SK-N-SH treated with all-trans-retinoic acid at 6 μM for 48 hours (cell line): Measurements from ENCODE around the gene HYCC1.

ENCODE experiments used
- ATAC-seq: fragments of 200-7000 bp; cut with Tn5 transposase; 3 replicates; pipeline ENCODE4 v1.9.1; 2020; ENCODE audit warnings: mild to moderate bottlenecking, moderate library complexity
- ARNTL ChIP-seq: fragments of 450-650 bp; formaldehyde crosslinking; IDR thresholded peaks from 2 replicates; pipeline ENCODE4 v1.5.0; 2020; ENCODE audit warnings: low read depth, mild to moderate bottlenecking, moderate library complexity, borderline replicate concordance
- BACH2 ChIP-seq: fragments of 250-450 bp; sonication (Bioruptor Pico); IDR thresholded peaks from 2 replicates; pipeline ENCODE4 v1.9.0; 2021; ENCODE audit warnings: mild to moderate bottlenecking, borderline replicate concordance
- CREB5 ChIP-seq: fragments of 250-450 bp; sonication (Bioruptor Pico); IDR thresholded peaks from 2 replicates; pipeline ENCODE4 v1.5.1; 2020; ENCODE audit warnings: low read depth, mild to moderate bottlenecking, moderate library complexity
- CSDC2 ChIP-seq: fragments of 250-450 bp; sonication (Bioruptor Pico); IDR thresholded peaks from 2 replicates; pipeline ENCODE4 v1.5.0; 2020; ENCODE audit warnings: mild to moderate bottlenecking, moderate library complexity
- ESRRG ChIP-seq: fragments of 250-450 bp; sonication (Bioruptor Pico); IDR thresholded peaks from 2 replicates; pipeline ENCODE4 v1.6.1; 2021; ENCODE audit warnings: mild to moderate bottlenecking
- GLIS3 ChIP-seq: fragments of 250-450 bp; sonication (Bioruptor Pico); IDR thresholded peaks from 2 replicates; pipeline ENCODE4 v1.5.0; 2020; ENCODE audit warnings: mild to moderate bottlenecking, moderate library complexity
- ISL1 ChIP-seq: fragments of 250-450 bp; sonication (Bioruptor Pico); IDR thresholded peaks from 2 replicates; pipeline ENCODE4 v2.1.2; 2022; ENCODE audit warnings: mild to moderate bottlenecking, moderate library complexity
- OSR1 ChIP-seq: fragments of 250-450 bp; sonication (Bioruptor Pico); IDR thresholded peaks from 2 replicates; pipeline ENCODE4 v1.8.0; 2022; ENCODE audit warnings: moderate library complexity, mild to moderate bottlenecking, inconsistent platforms
- POU6F1 ChIP-seq: fragments of 250-450 bp; sonication (Bioruptor Pico); IDR thresholded peaks from 2 replicates; pipeline ENCODE4 v1.8.0; 2021; ENCODE audit warnings: low read depth, mild to moderate bottlenecking, moderate library complexity, borderline replicate concordance
- PPARA ChIP-seq: fragments of 250-450 bp; sonication (Bioruptor Pico); IDR thresholded peaks from 2 replicates; pipeline ENCODE4 v1.5.0; 2020; ENCODE audit warnings: mild to moderate bottlenecking, borderline replicate concordance
- RARB ChIP-seq: fragments of 250-450 bp; sonication (Bioruptor Pico); IDR thresholded peaks from 2 replicates; pipeline ENCODE4 v1.8.0; 2021; ENCODE audit warnings: mild to moderate bottlenecking, moderate library complexity
- SNAI2 ChIP-seq: fragments of 250-450 bp; sonication (Bioruptor Pico); IDR thresholded peaks from 2 replicates; pipeline ENCODE4 v1.5.0; 2020; ENCODE audit warnings: mild to moderate bottlenecking, moderate library complexity
- TCF4 ChIP-seq: fragments of 250-450 bp; sonication (Bioruptor Pico); IDR thresholded peaks from 2 replicates; pipeline ENCODE4 v1.8.0; 2021; ENCODE audit warnings: mild to moderate bottlenecking, moderate library complexity, borderline replicate concordance
- TOX ChIP-seq: fragments of 250-450 bp; sonication (Bioruptor Pico); IDR thresholded peaks from 2 replicates; pipeline ENCODE4 v1.8.0; 2021; ENCODE audit warnings: mild to moderate bottlenecking, moderate library complexity, borderline replicate concordance
- TSHZ2 ChIP-seq: fragments of 250-450 bp; sonication (Bioruptor Pico); IDR thresholded peaks from 2 replicates; pipeline ENCODE4 v1.5.0; 2020; ENCODE audit warnings: mild to moderate bottlenecking, moderate library complexity
- ZFP3 ChIP-seq: fragments of 250-450 bp; sonication (Bioruptor Pico); IDR thresholded peaks from 2 replicates; pipeline ENCODE4 v1.5.0; 2020; ENCODE audit warnings: mild to moderate bottlenecking, moderate library complexity
- ZFP30 ChIP-seq: fragments of 450-650 bp; formaldehyde crosslinking; IDR thresholded peaks from 2 replicates; pipeline ENCODE4 v1.5.0; 2022; ENCODE audit warnings: mild to moderate bottlenecking, moderate library complexity
- ZNF565 ChIP-seq: fragments of 450-650 bp; formaldehyde crosslinking; conservative IDR thresholded peaks from 2 replicates; pipeline ENCODE4 v1.5.0; 2020; ENCODE audit warnings: low read depth, mild to moderate bottlenecking, moderate library complexity
- ZNF70 ChIP-seq: fragments of 450-650 bp; formaldehyde crosslinking; IDR thresholded peaks from 2 replicates; pipeline ENCODE4 v1.5.0; 2020; ENCODE audit warnings: mild to moderate bottlenecking, moderate library complexity
- ZNF8 ChIP-seq: fragments of 450-650 bp; formaldehyde crosslinking; IDR thresholded peaks from 2 replicates; pipeline ENCODE4 v1.5.0; 2020; ENCODE audit warnings: mild to moderate bottlenecking, moderate library complexity

HYCC1 gene

GRCh38 chr7:23013715-23014649, at the start of gene HYCC1:
Gene HYCC1, minus strand, starts transcription at chr7:23014130. Its CDS starts 23,019 bp downstream, at chr7:22991111.
- peak; percentile 100 for ATAC-seq

GRCh38 chr7:23062452-23062851, 48.5 kb upstream of the HYCC1 start:
- no peak for TF ChIP-seq GLIS3
- no peak for TF ChIP-seq TOX
- TF ChIP-seq BACH2 (CRISPR knock-in tag), result no peak
- no peak for TF ChIP-seq PPARA (CRISPR knock-in tag)
- TF ChIP-seq ISL1 (CRISPR knock-in tag), result no peak
- TF ChIP-seq TSHZ2 (CRISPR knock-in tag), result no peak
- no peak for TF ChIP-seq OSR1 (CRISPR knock-in tag)
- no peak for TF ChIP-seq CSDC2 (CRISPR knock-in tag)
- TF ChIP-seq POU6F1 (CRISPR knock-in tag), result no peak
- TF ChIP-seq ZNF70 (CRISPR knock-in tag), result no peak
- no peak for TF ChIP-seq TCF4
- TF ChIP-seq CREB5, result no peak
- TF ChIP-seq SNAI2 (CRISPR knock-in tag), result no peak
- TF ChIP-seq ZFP3 (CRISPR knock-in tag), result no peak
- no peak for TF ChIP-seq RARB (CRISPR knock-in tag)
- TF ChIP-seq ESRRG (CRISPR knock-in tag), result no peak
- no peak for TF ChIP-seq ZNF565
- peak; percentile 79 for ATAC-seq

More at GRCh38 chr7:23013715-23014649, at the start of gene HYCC1:
- TF ChIP-seq ISL1 (CRISPR knock-in tag), result no peak
- no peak for TF ChIP-seq CREB5
- no peak for TF ChIP-seq ZNF8 (CRISPR knock-in tag)
- TF ChIP-seq TSHZ2 (CRISPR knock-in tag), result no peak
- no peak for TF ChIP-seq ZNF565
- TF ChIP-seq ARNTL, result no peak
- TF ChIP-seq ZFP3 (CRISPR knock-in tag), result no peak
- no peak for TF ChIP-seq ZNF70 (CRISPR knock-in tag)
- TF ChIP-seq OSR1 (CRISPR knock-in tag), result no peak
- TF ChIP-seq ZFP30 (CRISPR knock-in tag), result no peak
- TF ChIP-seq ESRRG (CRISPR knock-in tag), result no peak
